PC-9 (cell line): Measurements from ENCODE around the gene PDCD1LG2. TPM values are rescaled to one million over a fixed set of nuclear protein-coding genes. Genes with fewer than 3 reads are reported as not detected.

Source experiments
- BruUV-seq: library from RNA; stranded (reverse); fragments of 400-500 nt; replicated peaks from 2 replicates; lab custom pipeline; 2021; lab: Mats Ljungman, UMichigan
- CTCF ChIA-PET: fragments of 300-600 bp; sonication (Branson Sonifier 250); formaldehyde crosslinking; loops from one replicate; lab custom pipeline; 2022; ENCODE audit warnings: antibody characterized with exemption; lab: Charles Lee
- POLR2A ChIA-PET: fragments of 300-600 bp; sonication (Branson Sonifier 250); formaldehyde crosslinking; loops from one replicate; lab custom pipeline; 2022; ENCODE audit warnings: antibody characterized with exemption; ENCODE audit not compliant: unreplicated experiment; lab: Charles Lee
- DNase-seq, 2 experiments: peaks; one replicate each; pipeline versions ENCODE4 v3.0.0 to v3.0.0-alpha.2; 2015 to 2022; ENCODE audit warnings: mixed read lengths in 1 of 2
- H2AFZ ChIP-seq: fragments of 200-600 bp; sonication (generic); 2 replicates; pipeline ENCODE4 v1.8.1; 2017; ENCODE audit warnings: antibody characterized with exemption
- H3F3A ChIP-seq: fragments of 200-600 bp; sonication (generic); 2 replicates; pipeline ENCODE4 v1.8.1; 2017; ENCODE audit warnings: antibody characterized with exemption, mild to moderate bottlenecking, low read depth; ENCODE audit not compliant: insufficient read depth
- H3K27ac ChIP-seq: fragments of 200-600 bp; sonication (generic); 2 replicates; pipeline ENCODE4 v1.6.1; 2016; ENCODE audit warnings: mixed run types
- H3K27me3 ChIP-seq: fragments of 200-600 bp; sonication (generic); 2 replicates; pipeline ENCODE4 v1.6.1; 2016; ENCODE audit warnings: low read depth, mixed run types; ENCODE audit not compliant: insufficient read depth
- H3K36me3 ChIP-seq: fragments of 200-600 bp; sonication (generic); 2 replicates; pipeline ENCODE4 v1.6.1; 2016; ENCODE audit warnings: low read depth, mixed run types
- H3K4me1 ChIP-seq: fragments of 200-600 bp; sonication (generic); replicated peaks from 2 replicates; pipeline ENCODE4 v1.6.1; 2016; ENCODE audit warnings: mixed run types; ENCODE audit not compliant: insufficient read depth
- H3K4me2 ChIP-seq: fragments of 200-600 bp; sonication (generic); 2 replicates; pipeline ENCODE4 v1.6.1; 2017; ENCODE audit warnings: mixed run types
- H3K4me3 ChIP-seq: fragments of 200-600 bp; sonication (generic); 2 replicates; pipeline ENCODE4 v1.6.1; 2016; ENCODE audit warnings: mixed run types
- H3K79me2 ChIP-seq: fragments of 200-600 bp; sonication (generic); 2 replicates; pipeline ENCODE4 v1.6.1; 2017; ENCODE audit warnings: low read depth, mixed run types
- H3K9me2 ChIP-seq: fragments of 200-600 bp; sonication (generic); 2 replicates; pipeline ENCODE4 v1.8.1; 2017; ENCODE audit warnings: mild to moderate bottlenecking; ENCODE audit not compliant: insufficient read depth
- H3K9me3 ChIP-seq: fragments of 200-600 bp; sonication (generic); 2 replicates; pipeline ENCODE4 v1.8.1; 2016; ENCODE audit warnings: low read depth; ENCODE audit not compliant: insufficient read depth
- H4K20me1 ChIP-seq: fragments of 200-600 bp; sonication (generic); 2 replicates; pipeline ENCODE4 v1.8.1; 2017; ENCODE audit not compliant: insufficient read depth
- EZH2 ChIP-seq: fragments of 200-600 bp; sonication (generic); IDR thresholded peaks from 2 replicates; pipeline ENCODE4 v1.8.0; 2017; ENCODE audit warnings: antibody characterized with exemption, low read depth
- intact Hi-C: fragments of 100-400 bp; cut with micrococcal nuclease; formaldehyde crosslinking; loops from one replicate; pipeline ENCODE4 v1.10.0; 2022; ENCODE audit not compliant: unreplicated experiment
- total RNA-seq: library from RNA; stranded (reverse); gene quantifications from 2 replicates; pipeline ENCODE4 v1.2.3, GENCODE V29; 2021
- TF ChIP-seq, protein P1 (sequence below): fragments of 200-600 bp; sonication (generic); conservative IDR thresholded peaks from 2 replicates; pipeline ENCODE4 v1.6.1; 2017; ENCODE audit warnings: mixed run types, antibody characterized with exemption, mild to moderate bottlenecking, moderate library complexity

The PDCD1LG2 gene
- total RNA-seq, 1 experiment from 2014 or later: 1.4 TPM

DNA sequence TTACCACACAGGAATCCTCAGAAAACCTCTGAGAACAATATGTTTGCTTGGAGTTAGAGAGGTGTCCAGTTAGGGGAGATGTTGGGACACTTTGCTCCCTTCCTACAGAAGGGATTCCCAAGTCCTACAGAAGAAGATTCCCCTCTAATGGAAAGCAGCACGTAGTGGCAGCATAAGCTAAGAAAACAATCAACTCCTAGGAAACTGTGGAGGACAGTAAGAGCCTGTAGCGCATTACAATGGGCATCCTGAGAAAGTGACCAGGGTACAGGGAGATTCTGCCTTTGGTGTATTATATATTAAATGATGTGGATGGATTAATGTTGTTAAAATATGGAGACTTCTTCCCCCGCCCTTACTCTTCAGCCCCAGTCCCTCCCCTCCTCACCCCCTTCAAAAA, 104.7 kb downstream of the PDCD1LG2 start:
- intact Hi-C loops: no loop called here
- Histone ChIP-seq H3K36me3 (no peaks in the 10 kb centered on the region), H2AFZ (no peak overlapping the region), H3F3A (no peaks in the 10 kb centered on the region), H3K79me2 (no peaks in the 10 kb centered on the region), H3K27ac (no peak overlapping the region), H4K20me1 (no peaks in the 10 kb centered on the region), H3K9me2 (no peaks in the 10 kb centered on the region), H3K27me3 (no peaks in the 10 kb centered on the region), H3K9me3 (no peaks in the 10 kb centered on the region), H3K4me1 (no peaks in the 10 kb centered on the region), H3K4me2 (no peak overlapping the region), H3K4me3 (no peak overlapping the region)
- TF ChIP-seq, protein P1, sequence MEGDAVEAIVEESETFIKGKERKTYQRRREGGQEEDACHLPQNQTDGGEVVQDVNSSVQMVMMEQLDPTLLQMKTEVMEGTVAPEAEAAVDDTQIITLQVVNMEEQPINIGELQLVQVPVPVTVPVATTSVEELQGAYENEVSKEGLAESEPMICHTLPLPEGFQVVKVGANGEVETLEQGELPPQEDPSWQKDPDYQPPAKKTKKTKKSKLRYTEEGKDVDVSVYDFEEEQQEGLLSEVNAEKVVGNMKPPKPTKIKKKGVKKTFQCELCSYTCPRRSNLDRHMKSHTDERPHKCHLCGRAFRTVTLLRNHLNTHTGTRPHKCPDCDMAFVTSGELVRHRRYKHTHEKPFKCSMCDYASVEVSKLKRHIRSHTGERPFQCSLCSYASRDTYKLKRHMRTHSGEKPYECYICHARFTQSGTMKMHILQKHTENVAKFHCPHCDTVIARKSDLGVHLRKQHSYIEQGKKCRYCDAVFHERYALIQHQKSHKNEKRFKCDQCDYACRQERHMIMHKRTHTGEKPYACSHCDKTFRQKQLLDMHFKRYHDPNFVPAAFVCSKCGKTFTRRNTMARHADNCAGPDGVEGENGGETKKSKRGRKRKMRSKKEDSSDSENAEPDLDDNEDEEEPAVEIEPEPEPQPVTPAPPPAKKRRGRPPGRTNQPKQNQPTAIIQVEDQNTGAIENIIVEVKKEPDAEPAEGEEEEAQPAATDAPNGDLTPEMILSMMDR: no peak
- TF ChIP-seq EZH2: no peak
- ChIA-PET POLR2A (no interaction called here), CTCF (no interaction called here)
- no TSS peak for BruUV-seq
- DNase-seq: no peak

DNA sequence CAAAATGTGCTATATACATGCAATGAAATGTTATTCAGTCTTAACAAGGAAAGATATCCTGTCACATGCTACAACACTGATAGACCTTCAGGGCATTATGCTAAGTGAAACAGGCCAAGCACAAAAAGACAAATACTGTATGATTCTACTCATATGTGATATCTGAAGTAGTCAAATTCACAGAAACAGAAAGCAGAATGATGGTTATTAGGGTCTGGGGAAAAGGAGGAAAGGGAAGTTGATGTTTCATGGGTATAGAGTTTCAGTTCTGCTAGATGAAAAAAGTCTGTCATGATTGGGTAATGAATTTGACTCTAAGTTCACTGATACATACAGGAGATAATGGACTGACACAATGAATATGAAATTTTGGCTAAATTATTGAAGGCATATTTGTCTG, 107.4 kb downstream of the PDCD1LG2 start:
- Histone ChIP-seq H3K9me3 (no peaks in the 10 kb centered on the region), H2AFZ (no peak overlapping the region), H3K9me2 (no peaks in the 10 kb centered on the region), H3K27ac (no peak overlapping the region), H3K4me2 (no peak overlapping the region), H3F3A (peaks cover 15% of the 10 kb centered on the region), H3K4me3 (no peak overlapping the region), H3K36me3 (no peaks in the 10 kb centered on the region), H3K4me1 (peaks cover 18% of the 10 kb centered on the region; the same call in 1 of the 2 replicates), H3K27me3 (no peaks in the 10 kb centered on the region), H3K79me2 (no peaks in the 10 kb centered on the region), H4K20me1 (no peaks in the 10 kb centered on the region)
- intact Hi-C loops: no loop called here
- no TSS peak for BruUV-seq
- TF ChIP-seq, protein P1: no peak
- no peak for TF ChIP-seq EZH2
- ChIA-PET POLR2A (no interaction called here), CTCF (no interaction called here)
- no peak for DNase-seq

DNA sequence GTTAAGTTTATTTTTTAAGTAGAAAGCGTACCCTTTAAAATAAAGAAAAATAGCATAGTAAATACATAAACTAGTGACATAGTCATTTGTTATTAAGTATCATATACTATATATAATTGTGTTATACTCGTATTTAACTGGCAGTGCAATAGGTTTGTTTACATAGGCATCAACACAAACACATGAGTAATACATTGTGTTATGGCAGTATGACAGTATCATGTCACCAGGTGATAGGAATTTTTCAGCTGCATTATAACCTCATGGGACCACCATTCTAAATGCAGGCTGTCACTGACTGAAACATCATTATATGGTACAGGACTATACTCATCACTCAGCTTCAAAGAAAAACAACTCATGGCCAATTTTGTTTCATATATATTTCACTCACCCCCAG, 110.2 kb downstream of the PDCD1LG2 start:
- ChIA-PET POLR2A (no interaction called here), CTCF (no interaction called here)
- peaks cover 19% of the 10 kb centered on the region for H3F3A ChIP-seq
- H3K27ac ChIP-seq: no peak overlapping the region
- no peak overlapping the region for H2AFZ ChIP-seq
- H3K4me2 ChIP-seq: no peak overlapping the region
- intact Hi-C loops: no loop called here
- no TSS peak for BruUV-seq
- DNase-seq: no peak
- H4K20me1 ChIP-seq: no peaks in the 10 kb centered on the region
- no peaks in the 10 kb centered on the region for H3K9me2 ChIP-seq
- H3K4me3 ChIP-seq: no peak overlapping the region
- peaks cover 18% of the 10 kb centered on the region; the same call in 1 of the 2 replicates for H3K4me1 ChIP-seq
- no peak for TF ChIP-seq EZH2
- TF ChIP-seq, protein P1: no peak
- 0 out of 2 replicates have a peak, but pooled peaks cover 7% of the 10 kb centered on the region for H3K79me2 ChIP-seq
- no peaks in the 10 kb centered on the region for H3K36me3 ChIP-seq
- H3K9me3 ChIP-seq: no peaks in the 10 kb centered on the region
- H3K27me3 ChIP-seq: no peaks in the 10 kb centered on the region

Other genes starting within 250 kb of the PDCD1LG2 start
- gene RLN2, start 205.8 kb upstream of the PDCD1LG2 start, total RNA-seq: 1.2 and 2.9 TPM in 2 replicates
- gene RLN1, start 170.7 kb upstream of the PDCD1LG2 start, total RNA-seq: 0.83 TPM in 1 of 2 replicates, not detected in the other
- 13.5 and 22.0 TPM in 2 replicates for gene PLGRKT, start 72.6 kb upstream of the PDCD1LG2 start, total RNA-seq
- 2.3 and 4.4 TPM in 2 replicates for gene CD274, start 60.0 kb upstream of the PDCD1LG2 start, total RNA-seq
- 11.0 and 13.8 TPM in 2 replicates for gene RIC1, start 118.6 kb downstream of the PDCD1LG2 start, total RNA-seq